NCI-H748 (cell line): ENCODE results near the gene MICAL3.
"Not testable (repeated sequence)": the region's sequence is repeated elsewhere in the genome, so short reads cannot be mapped to it uniquely, and the experiment has no call there.

Experiments
- DNase-seq: peaks from one replicate; lab custom pipeline; 2025; ENCODE audit not compliant: unreplicated experiment; lab: John Stamatoyannopoulos, UW

The MICAL3 gene

GRCh38 chr22:18060646-18061620 lies 36.6 kb upstream of the MICAL3 start:
- no peak for DNase-seq

- DNase-seq, result no peak
Observed at GRCh38 chr22:18059991-18060390, 35.6 kb upstream of the MICAL3 start.

GRCh38 chr22:18059473-18059872 lies 35.1 kb upstream of the MICAL3 start:
- DNase-seq, result no peak

- no peak for DNase-seq
Observed at GRCh38 chr22:18059094-18059417, 34.7 kb upstream of the MICAL3 start.

GRCh38 chr22:18058371-18059093 lies 34.2 kb upstream of the MICAL3 start:
- DNase-seq, result no peak

- no peak for DNase-seq
Observed at GRCh38 chr22:18057568-18058209, 33.3 kb upstream of the MICAL3 start.

GRCh38 chr22:18056807-18057474 lies 32.6 kb upstream of the MICAL3 start:
- DNase-seq, result no peak

- DNase-seq, result no peak
Observed at GRCh38 chr22:18056161-18056666, 31.9 kb upstream of the MICAL3 start.

GRCh38 chr22:18055619-18056160 lies 31.3 kb upstream of the MICAL3 start:
- DNase-seq, result no peak

- not testable (repeated sequence) for DNase-seq
Observed at GRCh38 chr22:18053216-18053946, 29.0 kb upstream of the MICAL3 start.

GRCh38 chr22:18051113-18051512 lies 26.8 kb upstream of the MICAL3 start:
- DNase-seq, result not testable (repeated sequence)

GRCh38 chr22:18050065-18050464 lies 25.7 kb upstream of the MICAL3 start:
- no peak for DNase-seq

- no peak for DNase-seq
Observed at GRCh38 chr22:18048441-18048898, 24.1 kb upstream of the MICAL3 start.

GRCh38 chr22:18048041-18048440 lies 23.7 kb upstream of the MICAL3 start:
- no peak for DNase-seq

- DNase-seq, result no peak
Observed at GRCh38 chr22:18045794-18046193, 21.4 kb upstream of the MICAL3 start.

GRCh38 chr22:18044548-18045271 lies 20.3 kb upstream of the MICAL3 start:
- peak; percentile 12 for DNase-seq

- no peak for DNase-seq
Observed at GRCh38 chr22:18042685-18043084, 18.3 kb upstream of the MICAL3 start.

- not testable (repeated sequence) for DNase-seq
Observed at GRCh38 chr22:18040898-18041297, 16.5 kb upstream of the MICAL3 start.

- peak; percentile 42 for DNase-seq
Observed at GRCh38 chr22:18035751-18036150, 11.4 kb upstream of the MICAL3 start.
